ENCODE data around the gene TENM3.

- TF ChIP-seq GATA3 (IDR thresholded peaks at IDR 0.05; ENCODE audit: low read depth, low read length) = no peak
- TF ChIP-seq GATA2 (IDR thresholded peaks at IDR 0.05; ENCODE audit: low read depth, low read length) = no peak
These were observed 27.2 kb upstream of the TENM3 start for GRCh38 chr4:182216005-182216404.

Data from SH-SY5Y (cell line).